ENCODE measurements around the gene RIMBP3C. TPM values are rescaled to one million over a fixed set of nuclear protein-coding genes. Genes with fewer than 3 reads are reported as not detected.
"Not testable (repeated sequence)": the region's sequence is repeated elsewhere in the genome, so short reads cannot be mapped to it uniquely, and the experiment has no call there.

RIMBP3C gene
- total RNA-seq, 1 donor from 2014 or later: 0.34 TPM

DNA sequence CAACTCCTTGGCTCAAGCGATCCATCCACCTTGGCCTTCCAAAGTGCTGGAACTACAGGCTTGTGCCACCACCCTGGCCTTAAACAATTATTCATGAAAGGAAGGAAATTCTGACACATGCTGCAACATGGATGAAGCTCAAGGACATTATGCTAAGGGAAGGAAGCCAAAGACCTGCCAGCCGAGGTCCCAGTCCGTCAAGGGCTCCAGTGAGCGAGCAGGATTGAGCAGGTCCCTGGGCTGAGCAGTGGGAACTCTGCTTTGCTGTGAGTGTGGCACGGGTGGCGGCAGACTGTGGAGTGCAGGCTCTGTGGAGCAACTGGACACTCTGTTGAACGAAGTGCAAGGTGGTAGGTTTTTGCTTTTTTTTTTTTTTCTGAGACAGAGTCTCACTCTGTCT lies 11.4 kb downstream of the RIMBP3C start:
- H3K4me1 Mint-ChIP-seq (ENCODE audit: low read depth); H3K36me3 Mint-ChIP-seq (ENCODE audit: low read depth); H3K9me3 Mint-ChIP-seq; H3K27ac Mint-ChIP-seq; H3K4me3 Mint-ChIP-seq; H3K27me3 Mint-ChIP-seq (ENCODE audit: insufficient read depth); DNase-seq (ENCODE audit: low spot score); intact Hi-C loops (cut with micrococcal nuclease): not testable (repeated sequence)

DNA sequence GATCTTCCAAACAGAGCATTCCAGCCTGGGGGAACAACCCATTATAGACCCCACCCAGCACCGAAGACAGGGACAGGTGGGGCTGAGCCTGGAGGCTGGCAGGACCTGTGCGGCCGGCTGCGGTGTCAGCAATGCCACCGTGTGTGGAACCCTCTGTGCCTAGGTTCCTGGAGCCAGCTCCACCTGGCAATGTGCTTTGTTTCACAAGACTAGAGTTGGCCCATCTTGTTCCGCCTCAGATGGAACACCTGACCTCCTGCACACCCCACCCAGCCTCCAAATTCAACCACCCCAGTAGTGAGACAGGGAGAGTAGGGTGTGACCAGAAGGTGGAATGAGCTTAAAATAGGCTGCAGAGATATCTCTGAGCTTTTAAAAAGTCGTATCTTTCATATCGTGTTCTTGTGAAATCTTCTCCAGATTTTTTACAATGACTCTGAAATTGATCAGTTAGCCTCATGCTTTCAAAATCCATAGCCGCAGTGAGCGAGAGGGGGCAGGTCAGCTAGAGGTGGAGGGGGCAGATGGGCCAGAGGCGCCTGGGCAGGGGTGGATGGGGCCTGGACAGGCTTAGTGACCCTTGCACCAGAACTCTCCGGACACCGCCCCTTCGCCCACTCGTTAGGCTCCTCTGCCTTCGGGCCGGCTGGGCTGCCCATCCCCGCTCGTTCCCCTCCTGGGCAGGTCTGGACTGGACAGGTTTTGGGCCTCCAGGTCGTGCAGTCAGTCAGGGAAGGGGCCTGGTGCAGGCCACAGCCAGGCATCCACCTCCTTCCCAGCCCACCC lies 18.2 kb downstream of the RIMBP3C start:
- DNase-seq (ENCODE audit: low spot score); H3K4me3 Mint-ChIP-seq; H3K36me3 Mint-ChIP-seq (ENCODE audit: low read depth); H3K27ac Mint-ChIP-seq; H3K9me3 Mint-ChIP-seq; intact Hi-C loops (cut with micrococcal nuclease); H3K4me1 Mint-ChIP-seq (ENCODE audit: low read depth); H3K27me3 Mint-ChIP-seq (ENCODE audit: insufficient read depth): not testable (repeated sequence)

GRCh38 chr22:21531525-21531924 lies 19.7 kb downstream of the RIMBP3C start:
- H3K36me3 Mint-ChIP-seq (ENCODE audit: low read depth); H3K4me3 Mint-ChIP-seq; H3K27ac Mint-ChIP-seq; H3K9me3 Mint-ChIP-seq; H3K4me1 Mint-ChIP-seq (ENCODE audit: low read depth); DNase-seq (ENCODE audit: low spot score); H3K27me3 Mint-ChIP-seq (ENCODE audit: insufficient read depth); intact Hi-C loops (cut with micrococcal nuclease): not testable (repeated sequence)

- H3K27me3 Mint-ChIP-seq (ENCODE audit: insufficient read depth); H3K9me3 Mint-ChIP-seq; DNase-seq (ENCODE audit: low spot score); H3K4me3 Mint-ChIP-seq; H3K36me3 Mint-ChIP-seq (ENCODE audit: low read depth); H3K27ac Mint-ChIP-seq; intact Hi-C loops (cut with micrococcal nuclease); H3K4me1 Mint-ChIP-seq (ENCODE audit: low read depth): not testable (repeated sequence)
Observed at GRCh38 chr22:21526705-21527500, 24.4 kb downstream of the RIMBP3C start.

GRCh38 chr22:21516970-21517764 lies 34.1 kb downstream of the RIMBP3C start:
- H3K4me3 Mint-ChIP-seq; intact Hi-C loops (cut with micrococcal nuclease); H3K9me3 Mint-ChIP-seq; H3K27me3 Mint-ChIP-seq (ENCODE audit: insufficient read depth); H3K27ac Mint-ChIP-seq; H3K36me3 Mint-ChIP-seq (ENCODE audit: low read depth); DNase-seq (ENCODE audit: low spot score); H3K4me1 Mint-ChIP-seq (ENCODE audit: low read depth): not testable (repeated sequence)

GRCh38 chr22:21516522-21516921 lies 34.7 kb downstream of the RIMBP3C start:
- H3K27me3 Mint-ChIP-seq (ENCODE audit: insufficient read depth); DNase-seq (ENCODE audit: low spot score); H3K9me3 Mint-ChIP-seq; intact Hi-C loops (cut with micrococcal nuclease); H3K36me3 Mint-ChIP-seq (ENCODE audit: low read depth); H3K4me3 Mint-ChIP-seq; H3K4me1 Mint-ChIP-seq (ENCODE audit: low read depth); H3K27ac Mint-ChIP-seq: not testable (repeated sequence)

GRCh38 chr22:21515234-21515633 lies 36.0 kb downstream of the RIMBP3C start:
- DNase-seq (ENCODE audit: low spot score); H3K27ac Mint-ChIP-seq; H3K36me3 Mint-ChIP-seq (ENCODE audit: low read depth); H3K4me1 Mint-ChIP-seq (ENCODE audit: low read depth); intact Hi-C loops (cut with micrococcal nuclease); H3K4me3 Mint-ChIP-seq; H3K9me3 Mint-ChIP-seq; H3K27me3 Mint-ChIP-seq (ENCODE audit: insufficient read depth): not testable (repeated sequence)

- H3K27ac Mint-ChIP-seq; DNase-seq (ENCODE audit: low spot score); H3K27me3 Mint-ChIP-seq (ENCODE audit: insufficient read depth); H3K36me3 Mint-ChIP-seq (ENCODE audit: low read depth); H3K9me3 Mint-ChIP-seq; intact Hi-C loops (cut with micrococcal nuclease); H3K4me3 Mint-ChIP-seq; H3K4me1 Mint-ChIP-seq (ENCODE audit: low read depth): not testable (repeated sequence)
Observed at GRCh38 chr22:21514117-21514516, 37.1 kb downstream of the RIMBP3C start.

GRCh38 chr22:21512022-21512421 lies 39.2 kb downstream of the RIMBP3C start:
- H3K27me3 Mint-ChIP-seq (ENCODE audit: insufficient read depth); intact Hi-C loops (cut with micrococcal nuclease); H3K4me1 Mint-ChIP-seq (ENCODE audit: low read depth); H3K4me3 Mint-ChIP-seq; DNase-seq (ENCODE audit: low spot score); H3K27ac Mint-ChIP-seq; H3K9me3 Mint-ChIP-seq; H3K36me3 Mint-ChIP-seq (ENCODE audit: low read depth): not testable (repeated sequence)

DNA sequence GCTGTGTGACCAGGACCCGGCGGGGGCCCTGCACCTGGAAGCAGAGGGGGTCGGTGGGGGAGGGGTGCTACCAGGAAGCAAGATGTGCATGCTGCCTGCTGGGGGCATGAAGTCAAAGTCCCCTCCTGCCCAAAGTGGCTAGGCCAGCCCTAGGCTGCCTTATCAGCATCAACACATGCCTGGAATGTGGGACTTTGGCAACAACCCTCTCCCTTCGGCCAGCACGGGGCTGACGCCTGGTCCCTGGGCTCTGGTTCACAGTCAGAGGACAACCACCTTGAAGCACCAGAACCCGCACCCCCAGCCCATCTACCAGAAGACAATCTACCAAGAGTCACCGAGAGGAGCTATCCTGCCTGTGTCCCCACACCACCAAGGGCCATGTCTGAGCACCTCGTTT lies 40.9 kb downstream of the RIMBP3C start:
- H3K9me3 Mint-ChIP-seq; intact Hi-C loops (cut with micrococcal nuclease); DNase-seq (ENCODE audit: low spot score); H3K27me3 Mint-ChIP-seq (ENCODE audit: insufficient read depth); H3K27ac Mint-ChIP-seq; H3K4me3 Mint-ChIP-seq; H3K36me3 Mint-ChIP-seq (ENCODE audit: low read depth); H3K4me1 Mint-ChIP-seq (ENCODE audit: low read depth): not testable (repeated sequence)

GRCh38 chr22:21499623-21500506 lies 51.4 kb downstream of the RIMBP3C start:
- H3K27ac Mint-ChIP-seq; H3K4me1 Mint-ChIP-seq (ENCODE audit: low read depth); H3K9me3 Mint-ChIP-seq; H3K27me3 Mint-ChIP-seq (ENCODE audit: insufficient read depth); intact Hi-C loops (cut with micrococcal nuclease); H3K36me3 Mint-ChIP-seq (ENCODE audit: low read depth); H3K4me3 Mint-ChIP-seq; DNase-seq (ENCODE audit: low spot score): not testable (repeated sequence)

DNA sequence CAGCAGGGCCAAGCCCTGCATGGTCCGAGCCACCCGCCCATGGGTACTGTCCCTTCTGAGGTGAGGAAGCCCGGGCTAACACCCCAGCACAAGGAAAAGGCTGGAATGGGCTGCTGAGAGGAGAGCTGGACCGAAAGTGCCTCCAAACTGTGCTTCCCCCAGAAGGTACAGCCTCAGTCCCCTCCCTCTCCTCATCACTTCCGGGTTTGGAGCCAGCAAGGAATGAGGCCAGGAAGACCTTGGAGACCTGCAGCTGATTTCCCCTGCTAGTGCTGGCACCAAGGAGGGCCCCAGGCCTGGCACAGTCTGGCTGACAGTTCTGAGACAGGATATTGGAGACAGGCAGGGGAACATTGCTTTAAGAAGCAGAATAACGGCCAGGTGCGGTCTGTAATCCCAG lies 52.8 kb downstream of the RIMBP3C start:
- H3K4me1 Mint-ChIP-seq (ENCODE audit: low read depth); H3K27me3 Mint-ChIP-seq (ENCODE audit: insufficient read depth); DNase-seq (ENCODE audit: low spot score); intact Hi-C loops (cut with micrococcal nuclease); H3K9me3 Mint-ChIP-seq; H3K4me3 Mint-ChIP-seq; H3K36me3 Mint-ChIP-seq (ENCODE audit: low read depth); H3K27ac Mint-ChIP-seq: not testable (repeated sequence)

Measured in activated T-helper 1 cell treated with anti-CD3 and anti-CD28 coated beads, Interleukin-12 subunit alpha, Interleukin-12 subunit beta, Interleukin-2, Interleukin-4 antibody, amounts not matched to agents 30 ng/mL and 10 ng/mL and 1 ng/mL, durations not matched to agents 14 hours and 24 hours and 36 hours (primary cell).